GM12801 (cell line): ENCODE results near the gene RPL39L.

Experiments used
- TF ChIP-seq, protein P1 (sequence below): IDR thresholded peaks from one replicate; pipeline ENCODE4 v1.5.1; 2011; ENCODE audit warnings: control low read depth; ENCODE audit not compliant: insufficient read length; ENCODE audit errors: extremely low read depth

RPL39L gene

GRCh38 chr3:187181454-187182170, 42.3 kb upstream of the RPL39L start:
- TF ChIP-seq, protein P1, sequence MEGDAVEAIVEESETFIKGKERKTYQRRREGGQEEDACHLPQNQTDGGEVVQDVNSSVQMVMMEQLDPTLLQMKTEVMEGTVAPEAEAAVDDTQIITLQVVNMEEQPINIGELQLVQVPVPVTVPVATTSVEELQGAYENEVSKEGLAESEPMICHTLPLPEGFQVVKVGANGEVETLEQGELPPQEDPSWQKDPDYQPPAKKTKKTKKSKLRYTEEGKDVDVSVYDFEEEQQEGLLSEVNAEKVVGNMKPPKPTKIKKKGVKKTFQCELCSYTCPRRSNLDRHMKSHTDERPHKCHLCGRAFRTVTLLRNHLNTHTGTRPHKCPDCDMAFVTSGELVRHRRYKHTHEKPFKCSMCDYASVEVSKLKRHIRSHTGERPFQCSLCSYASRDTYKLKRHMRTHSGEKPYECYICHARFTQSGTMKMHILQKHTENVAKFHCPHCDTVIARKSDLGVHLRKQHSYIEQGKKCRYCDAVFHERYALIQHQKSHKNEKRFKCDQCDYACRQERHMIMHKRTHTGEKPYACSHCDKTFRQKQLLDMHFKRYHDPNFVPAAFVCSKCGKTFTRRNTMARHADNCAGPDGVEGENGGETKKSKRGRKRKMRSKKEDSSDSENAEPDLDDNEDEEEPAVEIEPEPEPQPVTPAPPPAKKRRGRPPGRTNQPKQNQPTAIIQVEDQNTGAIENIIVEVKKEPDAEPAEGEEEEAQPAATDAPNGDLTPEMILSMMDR: no peak

- TF ChIP-seq, protein P1: no peak
These were observed 33.6 kb upstream of the RPL39L start for GRCh38 chr3:187172929-187173328.

DNA sequence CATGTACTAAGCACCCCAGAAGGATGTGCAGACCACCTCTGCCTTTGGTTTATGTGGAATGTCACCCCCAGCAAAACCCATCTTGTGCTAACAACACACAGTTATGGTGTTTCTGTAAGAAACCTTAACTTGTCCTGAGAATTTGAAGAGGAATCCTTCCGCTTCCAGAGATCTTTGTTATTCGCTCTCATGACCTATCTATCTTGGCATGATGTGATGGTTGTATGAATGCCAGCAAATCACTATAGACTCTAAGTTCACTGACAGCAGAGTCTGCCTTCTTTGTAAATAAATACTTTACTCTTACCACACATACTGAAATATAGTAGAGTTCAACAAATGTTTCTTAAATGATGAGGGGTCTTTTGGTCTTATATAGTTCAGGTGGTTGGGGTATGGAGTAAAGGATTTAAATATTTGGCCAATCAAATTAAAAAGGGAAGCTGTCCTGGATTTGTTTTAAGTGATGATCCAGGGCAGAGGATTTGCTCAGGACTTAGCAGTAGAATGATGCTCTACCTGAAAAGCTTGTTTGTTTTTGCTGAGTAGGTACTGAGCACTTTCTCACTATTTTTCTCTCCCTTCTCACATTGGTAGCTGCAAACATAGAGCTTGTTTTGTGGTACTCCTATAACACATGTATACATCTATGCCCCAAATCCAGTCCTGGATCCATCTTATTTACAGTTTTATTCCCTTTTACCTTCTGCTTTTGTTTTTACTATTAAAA, 30.1 kb upstream of the RPL39L start:
- TF ChIP-seq, protein P1: no peak

DNA sequence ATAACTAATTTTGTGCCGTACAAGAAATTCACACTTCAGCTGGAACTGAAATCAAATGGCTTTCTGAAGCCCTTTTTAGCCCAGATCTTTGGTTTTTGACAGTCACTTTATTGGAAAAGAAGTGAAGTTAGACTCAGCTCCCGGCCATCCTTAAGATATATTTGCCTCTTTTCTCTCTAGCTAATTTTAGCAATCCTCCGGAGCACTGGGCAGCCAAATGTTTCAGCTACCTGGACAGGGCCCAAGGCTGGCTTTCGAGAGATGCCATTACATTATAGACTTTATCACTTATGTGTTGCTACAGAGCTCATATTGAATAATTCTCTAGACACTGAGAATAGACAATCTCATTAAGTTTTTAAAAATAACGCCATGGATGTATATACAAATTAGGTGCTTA, 28.5 kb upstream of the RPL39L start:
- TF ChIP-seq, protein P1: no peak

- TF ChIP-seq, protein P1: no peak
These were observed 27.5 kb upstream of the RPL39L start for GRCh38 chr3:187166750-187167149.

- TF ChIP-seq, protein P1: no peak
These were observed 25.8 kb upstream of the RPL39L start for GRCh38 chr3:187165144-187165543.

DNA sequence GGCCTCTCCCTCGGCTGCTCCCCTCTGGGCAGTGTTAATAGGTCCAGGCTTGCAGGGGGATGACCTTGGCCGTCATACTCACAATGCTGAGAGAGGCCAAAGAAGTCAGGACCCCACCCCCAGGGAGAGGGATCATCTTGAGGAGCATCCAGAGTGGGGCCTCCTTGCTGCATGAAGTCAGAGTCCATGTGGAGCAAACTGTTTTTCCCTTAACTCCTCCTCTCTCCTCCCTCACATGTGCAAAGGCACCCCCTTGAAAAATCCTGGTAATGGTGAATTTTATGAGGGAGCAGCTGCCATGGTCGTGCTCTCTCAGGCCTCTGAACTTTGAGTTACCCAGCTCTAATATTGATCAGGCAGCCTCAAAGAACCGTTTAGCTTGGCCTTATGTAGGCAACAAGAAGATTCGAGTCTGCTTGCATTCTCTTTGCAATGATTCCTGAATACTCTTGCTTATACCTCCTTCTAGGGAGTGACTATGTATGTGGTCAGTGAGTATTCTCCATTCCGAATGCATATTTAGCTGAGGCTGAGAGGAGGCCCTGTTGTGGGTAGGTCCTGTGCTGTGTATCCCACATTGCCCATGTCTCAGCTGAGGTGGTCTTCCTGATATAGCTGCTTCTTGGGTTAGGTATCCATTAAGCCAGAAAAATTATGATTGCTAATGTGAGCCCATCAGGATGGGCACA, 23.1 kb upstream of the RPL39L start:
- TF ChIP-seq, protein P1: no peak
